HCEC 1CT (cell line): Measurements from ENCODE around the gene SMIM33.
"Not testable (repeated sequence)": the region's sequence is repeated elsewhere in the genome, so short reads cannot be mapped to it uniquely, and the experiment has no call there.

Experiments used
- DNase-seq: peaks from one replicate; pipeline ENCODE4 v3.0.0-alpha.2; 2017

SMIM33 gene

GRCh38 chr5:139457653-139458306, 13.0 kb upstream of the SMIM33 start:
- no peak for DNase-seq

- DNase-seq = peak; percentile 82
These were observed 12.0 kb upstream of the SMIM33 start for GRCh38 chr5:139458580-139459407.

- no peak for DNase-seq
These were observed 11.3 kb upstream of the SMIM33 start for GRCh38 chr5:139459451-139459934.

DNA sequence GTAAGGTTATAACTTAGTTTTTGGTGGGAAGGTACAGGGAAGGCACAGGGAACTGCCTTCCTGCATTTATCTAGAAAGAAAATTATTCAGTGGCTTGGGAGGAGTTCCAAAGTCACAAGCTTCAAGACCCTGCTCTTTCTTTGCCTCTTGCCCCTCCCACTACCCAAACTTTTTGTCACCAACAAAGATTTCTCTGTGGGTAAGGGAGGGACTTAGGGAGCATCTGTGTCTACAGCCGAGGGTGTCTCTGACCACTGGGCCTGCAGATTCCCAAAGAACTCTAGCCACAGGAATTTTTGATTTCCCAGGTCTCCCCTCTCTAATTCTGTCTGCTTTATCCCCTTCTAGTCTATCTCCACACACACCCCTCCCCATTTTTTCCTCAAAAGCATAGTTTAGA, 10.3 kb upstream of the SMIM33 start:
- DNase-seq = no peak

GRCh38 chr5:139461176-139461575, 9.6 kb upstream of the SMIM33 start:
- no peak for DNase-seq

DNA sequence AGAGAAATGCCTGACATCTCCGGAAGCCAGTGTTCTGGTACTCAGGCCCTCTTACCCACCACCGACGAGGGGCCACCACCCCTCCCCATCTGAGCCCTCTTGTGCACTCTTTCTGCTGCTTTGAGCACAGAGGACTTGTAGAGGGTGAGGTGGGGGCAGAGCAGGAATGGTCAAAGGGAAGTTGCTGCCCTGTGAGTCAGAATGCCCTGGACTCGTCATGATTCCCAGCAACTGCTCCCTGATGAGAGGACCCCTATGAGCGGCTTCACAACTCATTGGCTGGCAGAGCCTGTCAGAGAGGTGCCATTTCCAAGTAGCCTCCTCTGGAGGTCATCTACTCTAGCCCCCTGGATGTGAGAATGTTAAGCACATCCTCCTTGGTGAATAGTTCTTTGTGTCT, 9.1 kb upstream of the SMIM33 start:
- peak; percentile 72 for DNase-seq

DNA sequence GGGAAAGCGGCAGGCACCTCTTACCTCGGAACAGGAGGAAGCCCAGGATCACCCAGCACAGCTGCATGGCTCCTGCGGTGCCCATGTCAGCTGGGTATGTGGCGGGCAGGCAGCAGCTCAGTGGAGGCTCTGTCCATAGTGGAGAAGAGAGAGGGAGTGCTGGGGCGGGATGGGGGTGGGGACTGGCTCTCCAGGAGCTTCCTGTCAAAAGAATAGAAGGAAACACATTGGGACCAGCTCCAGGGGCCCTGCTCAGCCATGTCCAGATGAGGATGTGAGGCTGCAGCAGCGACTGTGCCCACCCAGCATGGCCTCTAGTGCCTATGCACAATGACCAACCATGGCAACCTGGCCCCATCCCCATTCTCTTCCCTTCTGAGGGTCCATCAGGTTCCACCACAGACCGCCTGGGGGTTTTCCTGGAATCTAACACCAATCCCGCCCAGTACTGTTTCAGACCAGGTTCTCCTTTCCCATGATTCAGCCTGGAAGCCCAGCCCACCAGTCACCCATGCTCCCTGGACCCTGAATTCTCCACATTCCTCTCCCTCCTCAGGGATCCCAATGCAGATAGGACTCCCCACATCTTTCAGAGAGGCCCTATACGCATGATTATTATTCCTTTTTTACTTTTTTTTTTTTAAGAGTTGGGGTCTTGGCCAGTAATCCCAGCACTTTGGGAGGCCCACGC, 8.1 kb upstream of the SMIM33 start, which contains the start of gene ECSCR:
ECSCR (minus strand) TSS at position 158 of the 691 bp plus-strand sequence; CDS start at position 85, 73 bp downstream.
- DNase-seq = no peak

DNA sequence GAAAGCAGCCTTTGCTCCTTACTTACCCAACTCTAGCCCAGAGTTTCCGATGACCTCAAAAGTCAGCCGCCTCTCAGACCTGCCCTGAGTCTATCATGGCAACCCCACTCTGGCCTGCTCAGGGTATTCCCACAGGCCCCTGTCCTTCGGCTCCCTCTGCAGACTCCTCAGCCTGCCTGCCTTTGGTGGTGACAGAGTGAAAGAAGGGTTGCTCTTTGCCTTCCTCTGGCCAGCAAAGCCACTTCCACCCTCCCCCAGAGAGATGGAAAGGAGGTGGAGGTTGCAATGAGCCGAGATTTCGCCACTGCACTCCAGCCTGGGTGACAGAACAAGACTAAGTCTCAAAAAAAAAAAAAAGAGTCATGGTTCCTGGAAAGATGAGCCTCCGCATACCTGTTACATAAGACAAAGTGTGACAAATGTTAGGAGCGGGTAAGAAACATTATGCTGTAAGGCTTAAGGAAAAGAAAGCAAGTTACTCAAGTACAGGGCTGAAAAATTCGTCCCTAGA, 2.3 kb upstream of the SMIM33 start:
- DNase-seq = peak; percentile 15

DNA sequence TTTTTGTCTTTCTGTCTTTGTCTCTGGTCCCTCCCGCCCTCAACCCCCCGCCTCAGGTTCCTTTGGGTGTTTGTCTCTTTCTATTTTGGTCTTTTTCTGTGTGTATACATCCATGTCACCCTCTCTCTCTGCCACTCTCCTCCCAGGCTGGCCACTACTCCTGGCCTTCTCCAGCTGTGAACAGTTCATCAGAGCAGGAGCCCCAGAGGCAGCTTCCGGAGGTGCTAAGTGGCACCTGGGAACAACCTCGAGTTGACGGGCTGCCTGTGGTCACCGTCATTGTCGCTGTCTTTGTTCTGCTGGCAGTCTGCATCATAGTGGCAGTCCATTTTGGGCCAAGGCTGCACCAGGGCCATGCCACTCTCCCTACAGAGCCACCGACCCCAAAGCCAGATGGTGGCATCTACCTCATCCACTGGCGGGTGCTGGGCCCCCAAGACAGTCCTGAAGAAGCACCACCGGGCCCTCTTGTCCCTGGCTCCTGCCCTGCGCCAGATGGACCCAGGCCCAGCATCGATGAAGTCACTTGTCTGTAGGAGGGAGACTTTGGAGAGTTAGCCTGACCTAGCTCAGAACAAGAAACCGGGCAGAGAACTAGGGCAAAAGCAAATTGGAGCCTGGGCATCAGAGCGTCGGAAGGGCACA, 1.7 kb downstream of the SMIM33 start:
- no peak for DNase-seq

GRCh38 chr5:139473105-139473504, 2.3 kb downstream of the SMIM33 start:
- no peak for DNase-seq

GRCh38 chr5:139473565-139473964, 2.8 kb downstream of the SMIM33 start:
- no peak for DNase-seq

- DNase-seq = peak; percentile 66
These were observed 4.3 kb downstream of the SMIM33 start for GRCh38 chr5:139474890-139475791.

- no peak for DNase-seq
These were observed 5.2 kb downstream of the SMIM33 start for GRCh38 chr5:139475865-139476617.

DNA sequence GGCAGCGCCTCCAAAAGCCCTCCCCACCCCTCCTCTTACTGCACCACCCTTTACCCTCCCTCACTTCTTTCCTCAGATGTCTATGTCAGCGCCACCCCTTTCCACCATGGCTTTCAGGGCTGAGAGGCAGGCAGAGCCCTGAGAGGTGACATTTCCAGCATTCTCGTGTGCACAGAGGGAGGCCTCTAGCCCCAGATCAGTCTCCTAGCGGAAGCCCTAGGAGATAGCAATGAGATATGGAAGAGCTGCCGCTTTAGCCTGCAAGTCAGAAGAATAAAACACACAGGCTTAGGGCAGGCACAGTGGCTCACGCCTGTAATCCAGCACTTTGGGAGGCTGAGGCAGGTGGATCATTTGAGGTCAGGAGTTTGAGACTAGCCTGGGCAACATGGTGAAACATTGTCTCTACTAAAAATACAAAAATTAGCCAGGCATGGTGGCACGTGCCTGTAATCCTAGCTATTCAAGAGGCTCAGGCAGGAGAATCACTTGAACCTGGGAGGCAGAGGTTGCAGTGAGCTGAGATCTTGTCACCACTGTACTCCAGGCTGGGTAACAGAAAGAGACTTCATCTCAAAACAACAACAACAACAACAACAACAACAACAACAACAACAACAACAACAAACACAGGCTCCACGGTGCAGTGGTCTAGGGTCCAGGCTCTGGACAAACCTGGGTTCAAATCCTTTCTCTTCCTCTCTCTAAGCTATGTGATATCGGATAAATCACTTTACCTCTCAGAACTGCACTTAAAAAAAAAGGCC, 8.0 kb downstream of the SMIM33 start:
- DNase-seq = not testable (repeated sequence)

DNA sequence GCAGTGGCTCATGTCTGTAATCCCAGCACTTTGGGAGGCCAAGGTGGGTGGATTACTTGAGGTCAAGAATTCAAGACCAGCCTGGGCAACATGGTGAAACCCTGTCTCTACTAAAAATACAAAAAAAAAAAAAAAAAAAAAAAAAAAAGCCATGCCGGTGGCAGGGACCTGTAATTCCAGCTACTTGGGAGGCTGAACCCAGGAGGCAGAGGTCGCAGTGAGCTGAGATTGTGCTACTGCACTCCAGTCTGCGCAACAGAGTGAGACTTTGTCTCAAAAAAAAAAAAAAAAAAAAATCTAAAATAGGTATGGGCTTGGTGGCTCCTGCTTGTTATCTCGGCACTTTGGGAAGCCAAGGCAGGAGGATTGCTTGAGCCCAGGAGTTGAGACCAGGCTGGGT, 8.9 kb downstream of the SMIM33 start:
- not testable (repeated sequence) for DNase-seq

- DNase-seq = peak; percentile 16
These were observed 10.3 kb downstream of the SMIM33 start for GRCh38 chr5:139481122-139481533.

DNA sequence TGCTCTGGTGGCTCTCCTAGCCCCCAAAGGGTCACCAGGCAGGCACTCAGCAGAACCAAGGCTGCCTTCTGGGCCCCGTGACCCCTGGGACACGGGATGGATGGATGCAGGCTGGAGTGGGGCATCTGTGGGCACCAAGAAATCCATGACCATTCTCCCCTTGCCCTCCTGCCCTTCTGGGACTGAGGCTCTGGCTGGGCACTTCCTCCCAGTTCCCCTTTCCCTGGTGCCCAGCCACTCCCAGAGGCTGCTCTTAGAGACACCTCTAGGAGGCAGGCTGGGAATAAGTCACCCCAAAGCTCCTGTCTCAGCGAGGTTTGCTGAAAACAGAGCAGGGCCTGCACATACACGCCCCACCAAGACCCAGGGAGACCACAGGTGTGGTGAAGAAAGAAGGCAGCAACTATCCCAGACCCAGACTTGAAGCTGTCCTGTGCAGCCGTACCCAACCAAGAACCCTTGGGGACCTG, 10.8 kb downstream of the SMIM33 start:
- DNase-seq = peak; percentile 66

GRCh38 chr5:139482050-139482889, 11.5 kb downstream of the SMIM33 start, which contains the start of gene STING1:
Gene STING1 (minus strand): TSS chr5:139482758. CDS start chr5:139481704, 1,054 bp downstream.
- peak; percentile 97 for DNase-seq

DNA sequence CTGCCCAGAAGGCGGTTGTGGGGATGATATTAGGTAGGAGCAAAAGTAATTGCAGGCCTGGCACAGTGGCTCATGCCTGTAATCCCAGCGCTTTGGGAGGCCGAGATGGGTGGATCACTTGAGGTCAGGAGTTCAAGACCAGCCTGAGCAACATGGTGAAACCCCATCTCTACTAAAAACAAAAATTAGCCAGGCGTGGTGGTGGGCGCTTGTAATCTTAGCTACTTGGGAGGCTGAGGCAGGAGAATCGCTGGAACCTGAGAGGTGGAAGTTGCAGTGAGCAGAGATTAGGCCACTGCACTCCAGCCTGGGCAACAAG, 12.0 kb downstream of the SMIM33 start:
- not testable (repeated sequence) for DNase-seq
